ENCODE measurements around the gene MLN.

Gene MLN

GRCh38 chr6:33813246-33813904 is 9.6 kb upstream of the MLN start:
- no peaks in the 10 kb centered on the region for H3K4me1 ChIP-seq (ENCODE audit: insufficient read depth, low read length)
- no peak overlapping the region for H3K9ac ChIP-seq (ENCODE audit: low read depth, low read length)

GRCh38 chr6:33812669-33813068 is 8.9 kb upstream of the MLN start:
- Histone ChIP-seq H3K9me3 (ENCODE audit: insufficient read depth, low read length, severe bottlenecking) (no peaks in the 10 kb centered on the region), H4K20me1 (ENCODE audit: insufficient read depth, low read length) (peaks cover 7% of the 10 kb centered on the region; the same call in 1 of the 2 replicates), H3K79me2 (ENCODE audit: insufficient read depth, low read length) (no peaks in the 10 kb centered on the region), H3K36me3 (ENCODE audit: insufficient read depth, low read length) (no peaks in the 10 kb centered on the region), H3K4me1 (ENCODE audit: insufficient read depth, low read length) (peaks cover 4% of the 10 kb centered on the region; the same call in 1 of the 2 replicates), H2AFZ (ENCODE audit: low read depth, low read length) (no peak overlapping the region), H3K4me2 (ENCODE audit: insufficient read depth, low read length) (no peak overlapping the region), H3K4me3 (ENCODE audit: low read depth in 1 of 2, low read length in 2 of 2) (no peak overlapping the region), H3K9ac (ENCODE audit: low read depth, low read length) (no peak overlapping the region), H3K27ac (ENCODE audit: low read length) (no peak overlapping the region), H3K27me3 (ENCODE audit: insufficient read depth, low read length, poor library complexity) (peaks cover 6% of the 10 kb centered on the region)
- DNase-seq (peak; percentile 59), ATAC-seq (ENCODE audit: insufficient read depth, low read depth) (peak; percentile 66; the same call in 2 of the 3 replicates)
- TF ChIP-seq, protein P1, sequence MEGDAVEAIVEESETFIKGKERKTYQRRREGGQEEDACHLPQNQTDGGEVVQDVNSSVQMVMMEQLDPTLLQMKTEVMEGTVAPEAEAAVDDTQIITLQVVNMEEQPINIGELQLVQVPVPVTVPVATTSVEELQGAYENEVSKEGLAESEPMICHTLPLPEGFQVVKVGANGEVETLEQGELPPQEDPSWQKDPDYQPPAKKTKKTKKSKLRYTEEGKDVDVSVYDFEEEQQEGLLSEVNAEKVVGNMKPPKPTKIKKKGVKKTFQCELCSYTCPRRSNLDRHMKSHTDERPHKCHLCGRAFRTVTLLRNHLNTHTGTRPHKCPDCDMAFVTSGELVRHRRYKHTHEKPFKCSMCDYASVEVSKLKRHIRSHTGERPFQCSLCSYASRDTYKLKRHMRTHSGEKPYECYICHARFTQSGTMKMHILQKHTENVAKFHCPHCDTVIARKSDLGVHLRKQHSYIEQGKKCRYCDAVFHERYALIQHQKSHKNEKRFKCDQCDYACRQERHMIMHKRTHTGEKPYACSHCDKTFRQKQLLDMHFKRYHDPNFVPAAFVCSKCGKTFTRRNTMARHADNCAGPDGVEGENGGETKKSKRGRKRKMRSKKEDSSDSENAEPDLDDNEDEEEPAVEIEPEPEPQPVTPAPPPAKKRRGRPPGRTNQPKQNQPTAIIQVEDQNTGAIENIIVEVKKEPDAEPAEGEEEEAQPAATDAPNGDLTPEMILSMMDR (IDR thresholded peaks at IDR 0.05; ENCODE audit: borderline replicate concordance, extremely low read depth, low read length, poor library complexity, severe bottlenecking) = peak; percentile 49
- TF ChIP-seq EZH2 (IDR thresholded peaks at IDR 0.05; ENCODE audit: borderline replicate concordance, low read depth, low read length, severe bottlenecking) = no peak

More at GRCh38 chr6:33813246-33813904, 9.6 kb upstream of the MLN start:
- ATAC-seq (ENCODE audit: insufficient read depth, low read depth) (no peak), DNase-seq (no peak)
- TF ChIP-seq, protein P1 (IDR thresholded peaks at IDR 0.05; ENCODE audit: borderline replicate concordance, extremely low read depth, low read length, poor library complexity, severe bottlenecking) = no peak
- no peak for TF ChIP-seq EZH2 (IDR thresholded peaks at IDR 0.05; ENCODE audit: borderline replicate concordance, low read depth, low read length, severe bottlenecking)
- Histone ChIP-seq H3K79me2 (ENCODE audit: insufficient read depth, low read length) (no peaks in the 10 kb centered on the region), H3K9me3 (ENCODE audit: insufficient read depth, low read length, severe bottlenecking) (no peaks in the 10 kb centered on the region), H3K4me2 (ENCODE audit: insufficient read depth, low read length) (no peak overlapping the region), H3K4me3 (ENCODE audit: low read depth in 1 of 2, low read length in 2 of 2) (no peak overlapping the region), H3K27me3 (ENCODE audit: insufficient read depth, low read length, poor library complexity) (peaks cover 6% of the 10 kb centered on the region), H3K36me3 (ENCODE audit: insufficient read depth, low read length) (no peaks in the 10 kb centered on the region), H4K20me1 (ENCODE audit: insufficient read depth, low read length) (peaks cover 7% of the 10 kb centered on the region; the same call in 1 of the 2 replicates), H3K27ac (ENCODE audit: low read length) (no peak overlapping the region), H2AFZ (ENCODE audit: low read depth, low read length) (no peak overlapping the region)

DNA sequence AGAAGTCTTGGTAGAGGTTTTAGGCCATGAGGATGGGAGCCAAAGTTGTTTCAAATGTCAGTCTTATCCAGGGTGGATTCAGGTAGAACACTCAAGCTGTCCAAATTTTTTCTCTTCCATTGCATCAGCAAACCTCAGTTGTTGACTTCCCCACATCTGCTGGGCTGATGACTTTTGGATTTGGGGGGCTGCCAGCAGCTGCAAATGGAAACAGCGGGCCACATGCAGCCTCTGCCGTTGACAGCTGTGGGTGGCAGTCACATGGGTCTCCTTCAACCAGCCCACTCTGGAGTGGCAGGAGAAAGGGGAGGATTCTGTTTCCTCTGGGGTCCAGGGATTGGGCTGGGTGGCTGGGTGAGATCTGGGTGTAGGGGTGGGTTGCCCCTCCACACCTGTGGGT is 5.8 kb upstream of the MLN start:
- Histone ChIP-seq H3K27ac (ENCODE audit: low read length) (no peak overlapping the region), H3K4me2 (ENCODE audit: insufficient read depth, low read length) (no peak overlapping the region), H4K20me1 (ENCODE audit: insufficient read depth, low read length) (peaks cover 2% of the 10 kb centered on the region; the same call in 1 of the 2 replicates), H3K9ac (ENCODE audit: low read depth, low read length) (no peak overlapping the region), H3K4me1 (ENCODE audit: insufficient read depth, low read length) (peaks cover 7% of the 10 kb centered on the region; the same call in 1 of the 2 replicates), H3K27me3 (ENCODE audit: insufficient read depth, low read length, poor library complexity) (peaks cover 21% of the 10 kb centered on the region), H2AFZ (ENCODE audit: low read depth, low read length) (no peak overlapping the region), H3K79me2 (ENCODE audit: insufficient read depth, low read length) (no peaks in the 10 kb centered on the region), H3K9me3 (ENCODE audit: insufficient read depth, low read length, severe bottlenecking) (no peaks in the 10 kb centered on the region), H3K36me3 (ENCODE audit: insufficient read depth, low read length) (no peaks in the 10 kb centered on the region), H3K4me3 (ENCODE audit: low read depth in 1 of 2, low read length in 2 of 2) (no peak overlapping the region)
- no peak for TF ChIP-seq EZH2 (IDR thresholded peaks at IDR 0.05; ENCODE audit: borderline replicate concordance, low read depth, low read length, severe bottlenecking)
- TF ChIP-seq, protein P1 (IDR thresholded peaks at IDR 0.05; ENCODE audit: borderline replicate concordance, extremely low read depth, low read length, poor library complexity, severe bottlenecking) = no peak
- DNase-seq (peak; percentile 18), ATAC-seq (ENCODE audit: insufficient read depth, low read depth) (no peak)

Measured in DND-41 (cell line).